Measurements from ENCODE around the gene STX16. TPM values are rescaled to one million over a fixed set of nuclear protein-coding genes. Genes with fewer than 3 reads are reported as not detected.
A peak's percentile ranks its signal among the peaks of the same experiment; 100 is the strongest.

STX16 gene
- total RNA-seq = 47.7 and 64.4 TPM in 2 replicates

GRCh38 chr20:58650776-58651558 lies at the start of gene STX16:
STX16 (plus strand) TSS chr20:58651283; CDS start chr20:58652007, 724 bp downstream.
- DNase-seq (ENCODE audit: low read depth) = peak; percentile 72
- FAIRE-seq = no peak
- peak; percentile 57 for TF ChIP-seq CTCF (IDR thresholded peaks at IDR 0.05; ENCODE audit: insufficient read depth, low read length, severe bottlenecking)
- Histone ChIP-seq H3K36me3 (ENCODE audit: control insufficient read depth, insufficient read depth, low read length) (no peaks in the 10 kb centered on the region), H3K4me3 (ENCODE audit: low read depth, low read length) (peak within 1 kb of the TSS; percentile 86), H3K27me3 (ENCODE audit: control insufficient read depth, insufficient read depth, low read length) (no peaks in the 10 kb centered on the region)

- TF ChIP-seq CTCF (IDR thresholded peaks at IDR 0.05; ENCODE audit: insufficient read depth, low read length, severe bottlenecking) = no peak
- Histone ChIP-seq H3K36me3 (ENCODE audit: control insufficient read depth, insufficient read depth, low read length) (no peaks in the 10 kb centered on the region), H3K4me3 (ENCODE audit: low read depth, low read length) (no peak overlapping the region), H3K27me3 (ENCODE audit: control insufficient read depth, insufficient read depth, low read length) (peaks cover 2% of the 10 kb centered on the region)
- FAIRE-seq (no peak), DNase-seq (ENCODE audit: low read depth) (no peak)
These were observed 49.0 kb upstream of the STX16 start for GRCh38 chr20:58602124-58602523.

GRCh38 chr20:58603721-58604120 lies 47.4 kb upstream of the STX16 start:
- Histone ChIP-seq H3K36me3 (ENCODE audit: control insufficient read depth, insufficient read depth, low read length) (no peaks in the 10 kb centered on the region), H3K27me3 (ENCODE audit: control insufficient read depth, insufficient read depth, low read length) (peaks cover 2% of the 10 kb centered on the region), H3K4me3 (ENCODE audit: low read depth, low read length) (no peak overlapping the region)
- TF ChIP-seq CTCF (IDR thresholded peaks at IDR 0.05; ENCODE audit: insufficient read depth, low read length, severe bottlenecking) = no peak
- FAIRE-seq = no peak
- no peak for DNase-seq (ENCODE audit: low read depth)

- no peak for TF ChIP-seq CTCF (IDR thresholded peaks at IDR 0.05; ENCODE audit: insufficient read depth, low read length, severe bottlenecking)
- DNase-seq (ENCODE audit: low read depth) (no peak), FAIRE-seq (no peak)
- Histone ChIP-seq H3K4me3 (ENCODE audit: low read depth, low read length) (no peak overlapping the region), H3K36me3 (ENCODE audit: control insufficient read depth, insufficient read depth, low read length) (no peaks in the 10 kb centered on the region), H3K27me3 (ENCODE audit: control insufficient read depth, insufficient read depth, low read length) (peaks cover 2% of the 10 kb centered on the region)
These were observed 46.8 kb upstream of the STX16 start for GRCh38 chr20:58604128-58604881.

GRCh38 chr20:58605292-58606065 lies 45.6 kb upstream of the STX16 start:
- H3K4me3 ChIP-seq (ENCODE audit: low read depth, low read length) = no peak overlapping the region
- DNase-seq (ENCODE audit: low read depth) = no peak
- FAIRE-seq = no peak
- TF ChIP-seq CTCF (IDR thresholded peaks at IDR 0.05; ENCODE audit: insufficient read depth, low read length, severe bottlenecking) = no peak
- H3K27me3 ChIP-seq (ENCODE audit: control insufficient read depth, insufficient read depth, low read length) = peaks cover 2% of the 10 kb centered on the region
- no peaks in the 10 kb centered on the region for H3K36me3 ChIP-seq (ENCODE audit: control insufficient read depth, insufficient read depth, low read length)
